Measurements from ENCODE around the gene PEX26. TPM values are rescaled to one million over a fixed set of nuclear protein-coding genes. Genes with fewer than 3 reads are reported as not detected.
A peak's percentile ranks its signal among the peaks of the same experiment; 100 is the strongest.
"Not testable (repeated sequence)": the region's sequence is repeated elsewhere in the genome, so short reads cannot be mapped to it uniquely, and the experiment has no call there.

PEX26 gene
- total RNA-seq, 2 donors from 2014 or later, result 39.1 to 46.0 TPM

DNA sequence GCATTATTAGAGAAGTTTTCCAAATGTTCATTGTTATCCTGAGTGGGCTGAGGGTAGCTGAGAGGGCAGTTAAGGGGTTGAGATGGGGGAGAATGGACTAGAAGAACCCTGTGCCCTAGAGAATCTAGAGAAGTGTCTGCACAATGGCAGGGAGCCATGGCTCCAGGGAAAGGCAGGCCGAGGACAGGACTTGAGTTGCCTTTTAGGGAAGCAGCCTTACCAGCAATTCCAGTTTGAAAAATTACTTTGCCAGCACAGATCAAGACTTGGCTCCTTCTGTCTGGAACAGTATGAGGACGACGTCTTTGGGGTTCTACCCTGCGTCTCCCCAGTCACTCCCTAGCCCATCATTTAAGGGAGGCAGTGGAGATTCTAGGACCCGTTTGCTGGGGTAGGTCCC, 27.7 kb upstream of the PEX26 start:
- no peak overlapping the region for H3K27ac ChIP-seq
- no peaks in the 10 kb centered on the region for H3K9me3 ChIP-seq
- H3K36me3 ChIP-seq, result no peaks in the 10 kb centered on the region
- peaks cover 0 to 13% of the 10 kb centered on the region in 2 donors for H3K4me1 ChIP-seq (ENCODE audit: control insufficient read depth in 1 of 2, low read depth in 2 of 2)
- ATAC-seq (ENCODE audit: insufficient number of reproducible peaks, low FRiP score, low read depth) (no peak), DNase-seq (ENCODE audit: low spot score) (no peak)
- H3K4me3 ChIP-seq, result no peak overlapping the region
- TF ChIP-seq, protein P1, sequence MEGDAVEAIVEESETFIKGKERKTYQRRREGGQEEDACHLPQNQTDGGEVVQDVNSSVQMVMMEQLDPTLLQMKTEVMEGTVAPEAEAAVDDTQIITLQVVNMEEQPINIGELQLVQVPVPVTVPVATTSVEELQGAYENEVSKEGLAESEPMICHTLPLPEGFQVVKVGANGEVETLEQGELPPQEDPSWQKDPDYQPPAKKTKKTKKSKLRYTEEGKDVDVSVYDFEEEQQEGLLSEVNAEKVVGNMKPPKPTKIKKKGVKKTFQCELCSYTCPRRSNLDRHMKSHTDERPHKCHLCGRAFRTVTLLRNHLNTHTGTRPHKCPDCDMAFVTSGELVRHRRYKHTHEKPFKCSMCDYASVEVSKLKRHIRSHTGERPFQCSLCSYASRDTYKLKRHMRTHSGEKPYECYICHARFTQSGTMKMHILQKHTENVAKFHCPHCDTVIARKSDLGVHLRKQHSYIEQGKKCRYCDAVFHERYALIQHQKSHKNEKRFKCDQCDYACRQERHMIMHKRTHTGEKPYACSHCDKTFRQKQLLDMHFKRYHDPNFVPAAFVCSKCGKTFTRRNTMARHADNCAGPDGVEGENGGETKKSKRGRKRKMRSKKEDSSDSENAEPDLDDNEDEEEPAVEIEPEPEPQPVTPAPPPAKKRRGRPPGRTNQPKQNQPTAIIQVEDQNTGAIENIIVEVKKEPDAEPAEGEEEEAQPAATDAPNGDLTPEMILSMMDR (IDR thresholded peaks at IDR 0.05), result no peak
- no peaks in the 10 kb centered on the region for H3K27me3 ChIP-seq (replicated peaks; ENCODE audit: insufficient read depth)

DNA sequence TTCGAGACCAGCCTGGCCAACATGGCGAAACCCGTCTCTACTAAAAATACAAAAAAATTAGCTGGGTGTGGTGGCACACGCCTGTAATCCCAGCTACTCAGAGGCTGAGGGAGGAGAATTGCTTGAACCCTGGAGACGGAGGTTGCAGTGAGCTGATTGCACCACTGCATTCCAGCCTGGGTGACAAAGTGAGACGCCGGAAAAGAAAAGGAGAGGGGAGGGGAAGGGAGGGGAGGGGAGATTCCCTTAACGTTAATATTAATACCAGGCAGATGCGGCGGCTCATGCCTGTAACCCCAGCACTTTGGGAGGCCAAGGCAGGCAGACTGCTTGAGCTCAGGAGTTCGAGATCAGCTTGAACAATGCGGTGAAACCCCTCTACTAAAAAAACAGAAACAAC, 26.7 kb upstream of the PEX26 start:
- not testable (repeated sequence) for ATAC-seq (ENCODE audit: insufficient number of reproducible peaks, low FRiP score, low read depth); H3K9me3 ChIP-seq; H3K27ac ChIP-seq; H3K4me3 ChIP-seq; H3K36me3 ChIP-seq; H3K27me3 ChIP-seq (replicated peaks; ENCODE audit: insufficient read depth); DNase-seq (ENCODE audit: low spot score)
- peaks cover 2 to 12% of the 10 kb centered on the region in 2 donors for H3K4me1 ChIP-seq (ENCODE audit: control insufficient read depth in 1 of 2, low read depth in 2 of 2)

DNA sequence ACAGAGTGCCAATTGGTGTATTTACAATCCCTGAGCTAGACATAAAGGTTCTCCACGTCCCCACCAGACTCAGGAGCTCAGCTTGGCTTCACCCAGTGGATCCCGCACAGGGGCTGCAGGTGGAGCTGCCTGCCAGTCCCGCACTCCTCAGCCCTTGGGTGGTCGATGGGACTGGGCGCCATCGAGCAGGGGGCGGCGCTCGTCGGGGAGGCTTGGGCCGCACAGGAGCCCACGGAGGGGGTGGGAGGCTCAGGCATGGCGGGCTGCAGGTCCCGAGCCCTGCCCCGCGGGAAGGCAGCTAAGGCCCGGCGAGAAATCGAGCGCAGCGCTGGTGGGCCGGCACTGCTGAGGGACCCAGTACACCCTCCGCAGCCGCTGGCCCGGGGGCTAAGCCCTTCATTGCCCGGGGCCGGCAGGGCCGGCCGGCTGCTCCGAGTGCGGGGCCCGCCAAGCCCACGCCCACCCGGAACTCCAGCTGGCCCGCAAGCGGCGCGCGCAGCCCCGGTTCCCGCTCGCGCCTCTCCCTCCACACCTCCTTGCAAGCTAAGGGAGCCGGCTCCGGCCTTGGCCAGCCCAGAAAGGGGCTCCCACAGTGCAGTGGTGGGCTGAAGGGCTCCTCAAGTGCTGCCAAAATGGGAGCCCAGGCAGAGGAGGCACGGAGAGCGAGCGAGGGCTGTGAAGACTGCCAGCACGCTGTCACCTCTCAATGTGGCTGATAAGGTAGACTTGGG, 24.4 kb upstream of the PEX26 start:
- not testable (repeated sequence) for H3K9me3 ChIP-seq; H3K36me3 ChIP-seq; H3K4me3 ChIP-seq; DNase-seq (ENCODE audit: low spot score); H3K27me3 ChIP-seq (replicated peaks; ENCODE audit: insufficient read depth); ATAC-seq (ENCODE audit: insufficient number of reproducible peaks, low FRiP score, low read depth); H3K27ac ChIP-seq
- H3K4me1 ChIP-seq (ENCODE audit: control insufficient read depth in 1 of 2, low read depth in 2 of 2), result peaks cover 16 to 34% of the 10 kb centered on the region in 2 donors

DNA sequence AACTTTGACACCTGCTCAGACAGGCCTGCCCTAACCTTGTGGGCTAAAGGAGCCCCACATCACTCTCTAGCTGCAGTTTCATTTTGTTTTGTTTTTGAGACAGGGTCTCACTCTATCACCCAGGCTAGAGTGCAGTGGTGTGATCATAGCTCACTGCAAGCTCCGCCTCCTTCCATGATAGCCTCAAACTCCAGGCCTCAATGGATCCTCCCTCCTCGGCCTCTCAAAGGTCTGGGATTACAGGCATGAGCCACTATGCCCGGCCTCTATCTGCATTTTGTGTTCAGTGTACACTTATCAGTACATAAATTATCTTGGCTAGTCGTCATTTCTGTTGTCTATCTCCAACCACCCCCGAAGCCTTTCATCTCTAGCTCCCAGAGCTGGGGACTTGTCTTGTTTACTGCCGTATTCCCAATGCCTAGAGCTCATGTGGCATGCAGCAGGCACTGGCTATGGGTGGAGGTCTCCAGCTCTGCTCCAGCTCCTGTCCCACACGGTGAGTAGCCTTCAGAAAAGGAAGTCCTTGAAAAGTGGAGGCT, 22.1 kb upstream of the PEX26 start:
- DNase-seq (ENCODE audit: low spot score), result no peak
- Histone ChIP-seq H3K9me3 (no peaks in the 10 kb centered on the region), H3K27ac (peak overlapping the region; percentile 86 to 87), H3K4me1 (ENCODE audit: control insufficient read depth in 1 of 2, low read depth in 2 of 2) (peaks cover 16 to 33% of the 10 kb centered on the region in 2 donors), H3K4me3 (no peak overlapping the region), H3K36me3 (no peaks in the 10 kb centered on the region), H3K27me3 (replicated peaks; ENCODE audit: insufficient read depth) (no peaks in the 10 kb centered on the region)
- TF ChIP-seq, protein P1 (IDR thresholded peaks at IDR 0.05), result no peak
- no peak for ATAC-seq (ENCODE audit: insufficient number of reproducible peaks, low FRiP score, low read depth)

DNA sequence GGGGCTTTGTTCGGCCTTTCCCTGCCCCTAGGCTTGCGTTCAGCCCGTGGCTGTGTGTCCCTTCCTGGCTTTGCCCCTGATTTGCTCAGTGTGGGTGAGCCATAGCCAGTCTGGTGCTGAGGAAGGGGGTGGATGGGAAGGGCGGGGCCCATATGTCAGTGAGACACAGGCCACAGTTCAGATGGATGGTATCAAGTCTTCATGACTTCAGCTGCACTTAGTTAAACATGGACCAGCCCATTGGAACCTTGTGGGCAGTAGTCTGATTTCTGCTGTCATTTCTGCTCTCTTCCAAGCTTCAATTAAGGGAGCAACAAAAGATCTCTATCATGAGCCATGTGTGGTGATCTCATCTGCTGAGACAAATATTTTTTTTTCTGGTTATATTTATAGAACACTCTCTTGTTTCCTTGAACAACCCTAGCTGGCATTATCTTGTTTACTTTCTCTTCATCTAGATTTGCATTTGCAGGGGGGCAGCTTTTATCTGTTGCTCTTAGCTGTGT, 21.6 kb upstream of the PEX26 start:
- TF ChIP-seq, protein P1 (IDR thresholded peaks at IDR 0.05), result no peak
- Histone ChIP-seq H3K27me3 (replicated peaks; ENCODE audit: insufficient read depth) (no peaks in the 10 kb centered on the region), H3K9me3 (no peaks in the 10 kb centered on the region), H3K4me1 (ENCODE audit: control insufficient read depth in 1 of 2, low read depth in 2 of 2) (peaks cover 16 to 38% of the 10 kb centered on the region in 2 donors), H3K4me3 (no peak overlapping the region), H3K27ac (peak overlapping the region; percentile 86 to 87), H3K36me3 (no peaks in the 10 kb centered on the region)
- ATAC-seq (ENCODE audit: insufficient number of reproducible peaks, low FRiP score, low read depth), result peak; percentile 36
- no peak for DNase-seq (ENCODE audit: low spot score)

DNA sequence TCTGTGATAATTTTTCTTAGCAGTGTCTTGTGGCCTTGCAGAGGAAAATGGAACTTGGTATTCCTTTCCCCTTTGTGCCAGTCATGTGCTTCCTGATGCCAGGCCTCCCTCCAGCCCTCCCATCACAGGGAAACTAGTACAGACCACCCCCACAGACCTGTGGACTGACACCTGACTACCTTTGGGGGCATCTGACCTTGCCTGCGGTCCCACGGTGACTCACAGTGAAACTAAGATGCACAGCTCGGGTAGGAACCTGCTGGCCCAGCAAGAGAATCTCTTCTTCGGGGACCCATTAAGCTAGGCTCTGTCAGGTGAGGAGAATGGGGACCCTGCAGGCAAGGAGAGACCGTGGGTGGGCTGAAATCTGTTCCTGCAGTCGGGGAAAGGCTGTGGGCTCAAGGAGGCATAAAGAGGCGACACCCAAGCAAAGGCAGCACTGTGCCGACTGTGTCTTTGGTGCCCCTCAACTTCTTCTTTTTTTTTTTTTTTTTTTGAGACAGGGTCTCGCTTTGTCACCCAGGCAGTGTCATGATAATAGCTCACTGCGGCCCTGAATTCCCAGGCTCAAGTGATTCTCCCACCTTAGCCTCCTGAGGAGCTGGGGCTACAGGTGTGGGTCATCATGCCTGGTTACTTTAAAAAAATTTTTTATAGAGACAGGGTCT, 20.8 kb upstream of the PEX26 start:
- ATAC-seq (ENCODE audit: insufficient number of reproducible peaks, low FRiP score, low read depth) (no peak), DNase-seq (ENCODE audit: low spot score) (no peak)
- no peaks in the 10 kb centered on the region for H3K9me3 ChIP-seq
- no peaks in the 10 kb centered on the region for H3K36me3 ChIP-seq
- H3K4me3 ChIP-seq, result no peak overlapping the region
- peak overlapping the region; percentile 86 to 87 for H3K27ac ChIP-seq
- TF ChIP-seq, protein P1 (IDR thresholded peaks at IDR 0.05), result no peak
- H3K27me3 ChIP-seq (replicated peaks; ENCODE audit: insufficient read depth), result no peaks in the 10 kb centered on the region
- peaks cover 19 to 45% of the 10 kb centered on the region in 2 donors for H3K4me1 ChIP-seq (ENCODE audit: control insufficient read depth in 1 of 2, low read depth in 2 of 2)

All from thoracic aorta (tissue), 2 donors.